ENCODE results near the gene KCNK2.

- TF ChIP-seq, protein P1, sequence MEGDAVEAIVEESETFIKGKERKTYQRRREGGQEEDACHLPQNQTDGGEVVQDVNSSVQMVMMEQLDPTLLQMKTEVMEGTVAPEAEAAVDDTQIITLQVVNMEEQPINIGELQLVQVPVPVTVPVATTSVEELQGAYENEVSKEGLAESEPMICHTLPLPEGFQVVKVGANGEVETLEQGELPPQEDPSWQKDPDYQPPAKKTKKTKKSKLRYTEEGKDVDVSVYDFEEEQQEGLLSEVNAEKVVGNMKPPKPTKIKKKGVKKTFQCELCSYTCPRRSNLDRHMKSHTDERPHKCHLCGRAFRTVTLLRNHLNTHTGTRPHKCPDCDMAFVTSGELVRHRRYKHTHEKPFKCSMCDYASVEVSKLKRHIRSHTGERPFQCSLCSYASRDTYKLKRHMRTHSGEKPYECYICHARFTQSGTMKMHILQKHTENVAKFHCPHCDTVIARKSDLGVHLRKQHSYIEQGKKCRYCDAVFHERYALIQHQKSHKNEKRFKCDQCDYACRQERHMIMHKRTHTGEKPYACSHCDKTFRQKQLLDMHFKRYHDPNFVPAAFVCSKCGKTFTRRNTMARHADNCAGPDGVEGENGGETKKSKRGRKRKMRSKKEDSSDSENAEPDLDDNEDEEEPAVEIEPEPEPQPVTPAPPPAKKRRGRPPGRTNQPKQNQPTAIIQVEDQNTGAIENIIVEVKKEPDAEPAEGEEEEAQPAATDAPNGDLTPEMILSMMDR (IDR thresholded peaks at IDR 0.05; ENCODE audit: borderline replicate concordance, extremely low read depth, low read length, poor library complexity, severe bottlenecking), result no peak
- no peak for TF ChIP-seq EZH2 (IDR thresholded peaks at IDR 0.05; ENCODE audit: borderline replicate concordance, low read depth, low read length, severe bottlenecking)
Measured at GRCh38 chr1:215279682-215280081, 197.1 kb downstream of the KCNK2 start.
